HepG2 (cell line): Measurements from ENCODE around the gene ABCB8. TPM values are rescaled to one million over a fixed set of nuclear protein-coding genes. Genes with fewer than 3 reads are reported as not detected.
A peak's percentile ranks its signal among the peaks of the same experiment; 100 is the strongest.

Experiments used
- DPF2 ChIP-seq: sonication (generic); formaldehyde crosslinking; IDR thresholded peaks from 2 replicates; pipeline ENCODE4 v1.4.0; 2020; ENCODE audit warnings: mild to moderate bottlenecking, low read depth, missing genetic modification reagents, borderline replicate concordance
- ELF3 ChIP-seq: IDR thresholded peaks from 2 replicates; pipeline ENCODE4 v1.6.1; 2016; ENCODE audit warnings: missing genetic modification reagents, missing compliant biosample characterization
- EP300 ChIP-seq, 3 experiments: sonication (generic) in 1 of 3; formaldehyde crosslinking in 1 of 3; IDR thresholded peaks; 2 replicates each; pipeline versions ENCODE4 v1.5.1 to v1.6.1; 2011 to 2020; ENCODE audit warnings: low read depth in 2 of 3, low read length in 2 of 3, borderline replicate concordance in 1 of 3, improper control_type of control experiment in 1 of 3, mild to moderate bottlenecking in 1 of 3, missing genetic modification reagents in 1 of 3, moderate library complexity in 1 of 3
- ERF ChIP-seq: IDR thresholded peaks from 2 replicates; pipeline ENCODE4 v1.6.1; 2018; ENCODE audit warnings: missing biosample characterization, missing genetic modification reagents
- HNRNPH1 ChIP-seq: fragments of 200-400 bp; formaldehyde crosslinking; optimal IDR thresholded peaks from 2 replicates; pipeline ENCODE3; 2017; ENCODE audit warnings: mild to moderate bottlenecking, low read depth, low read length
- KLF11 ChIP-seq: IDR thresholded peaks from 2 replicates; pipeline ENCODE4 v1.6.1; 2016; ENCODE audit warnings: missing compliant biosample characterization
- MZF1 ChIP-seq: sonication (generic); formaldehyde crosslinking; IDR thresholded peaks from 2 replicates; pipeline ENCODE4 v1.8.1; 2023; ENCODE audit warnings: mild to moderate bottlenecking, missing genetic modification reagents, borderline replicate concordance
- PITX1 ChIP-seq: sonication (generic); formaldehyde crosslinking; IDR thresholded peaks from 2 replicates; pipeline ENCODE4 v1.5.1; 2020; ENCODE audit warnings: mild to moderate bottlenecking, missing genetic modification reagents
- RCOR2 ChIP-seq: IDR thresholded peaks from 2 replicates; pipeline ENCODE4 v1.6.1; 2016; ENCODE audit warnings: missing biosample characterization, missing genetic modification reagents
- YEATS2 ChIP-seq: sonication (generic); formaldehyde crosslinking; IDR thresholded peaks from 2 replicates; pipeline ENCODE4 v1.4.0; 2020; ENCODE audit warnings: missing genetic modification reagents, borderline replicate concordance
- ZFP62 ChIP-seq: sonication (generic); formaldehyde crosslinking; IDR thresholded peaks from 2 replicates; pipeline ENCODE4 v1.4.0; 2020; ENCODE audit warnings: missing genetic modification reagents
- ZNF230 ChIP-seq: sonication (generic); formaldehyde crosslinking; IDR thresholded peaks from 2 replicates; pipeline ENCODE4 v1.4.0; 2020; ENCODE audit warnings: mild to moderate bottlenecking, missing genetic modification reagents
- ZNF335 ChIP-seq: sonication (generic); formaldehyde crosslinking; IDR thresholded peaks from 2 replicates; pipeline ENCODE4 v1.4.0; 2020; ENCODE audit warnings: missing genetic modification reagents
- ZNF569 ChIP-seq: sonication (generic); formaldehyde crosslinking; IDR thresholded peaks from 2 replicates; pipeline ENCODE4 v1.5.0; 2020; ENCODE audit warnings: mild to moderate bottlenecking, missing genetic modification reagents, moderate library complexity, borderline replicate concordance
- ZNF790 ChIP-seq: sonication (generic); formaldehyde crosslinking; IDR thresholded peaks from 2 replicates; pipeline ENCODE4 v1.8.0; 2022; ENCODE audit warnings: missing genetic modification reagents, mild to moderate bottlenecking, borderline replicate concordance
- ZNF891 ChIP-seq: sonication (generic); formaldehyde crosslinking; IDR thresholded peaks from 2 replicates; pipeline ENCODE4 v1.5.0; 2020; ENCODE audit warnings: mild to moderate bottlenecking, missing genetic modification reagents
- ZZZ3 ChIP-seq: sonication (generic); formaldehyde crosslinking; IDR thresholded peaks from 2 replicates; pipeline ENCODE4 v1.4.0; 2020; ENCODE audit warnings: missing genetic modification reagents, mild to moderate bottlenecking, borderline replicate concordance
- polyA plus RNA-seq, 8 experiments: library from polyadenylated mRNA; depleted of rRNA in 3 of 8; stranded (reverse) in 7 of 8; unstranded in 1 of 8; fragments of >200 nt; fragmentation: Illumina TruSeq in 4 of 8; extraction: Trizol in 4 of 8; gene quantifications; 2 replicates each; pipeline versions ENCODE4 v1.2.1 to v1.2.3, GENCODE V29; 2011 to 2016; ENCODE audit warnings: low read depth in 4 of 8, missing spikeins in 1 of 8, mixed read lengths in 1 of 8; ENCODE audit not compliant: insufficient read depth in 1 of 8
- total RNA-seq, 5 experiments: library from RNA; depleted of rRNA; stranded (reverse); fragments of >200 nt; fragmentation: Illumina TruSeq; extraction: Trizol; gene quantifications; 2 replicates each; pipeline ENCODE4 v1.2.3, GENCODE V29; 2016; ENCODE audit warnings: low read depth in 1 of 5
- TF ChIP-seq, protein P1 (sequence below), 2 experiments: sonication (generic) in 1 of 2; formaldehyde crosslinking in 1 of 2; IDR thresholded peaks; 2 replicates each; pipeline versions ENCODE4 v1.6.1 to v1.9.0; 2014 to 2022; ENCODE audit warnings: antibody characterized with exemption in 1 of 2, borderline replicate concordance in 1 of 2, inconsistent platforms in 1 of 2, low read depth in 1 of 2, missing genetic modification reagents in 1 of 2
- TF ChIP-seq, protein P2 (sequence below): sonication (generic); formaldehyde crosslinking; IDR thresholded peaks from 2 replicates; pipeline ENCODE4 v1.4.0; 2020; ENCODE audit warnings: missing genetic modification reagents
- TF ChIP-seq, protein P3 (sequence below): IDR thresholded peaks from 2 replicates; pipeline ENCODE4 v1.6.1; 2018; ENCODE audit warnings: missing genetic modification reagents, mild to moderate bottlenecking, missing compliant biosample characterization

ABCB8 gene
- total and polyA plus RNA-seq, 2 of the 13 experiments (the other 11 are each of a cell fraction or from before 2014, with no cell fraction given) = 6.6 to 16.7 TPM

DNA sequence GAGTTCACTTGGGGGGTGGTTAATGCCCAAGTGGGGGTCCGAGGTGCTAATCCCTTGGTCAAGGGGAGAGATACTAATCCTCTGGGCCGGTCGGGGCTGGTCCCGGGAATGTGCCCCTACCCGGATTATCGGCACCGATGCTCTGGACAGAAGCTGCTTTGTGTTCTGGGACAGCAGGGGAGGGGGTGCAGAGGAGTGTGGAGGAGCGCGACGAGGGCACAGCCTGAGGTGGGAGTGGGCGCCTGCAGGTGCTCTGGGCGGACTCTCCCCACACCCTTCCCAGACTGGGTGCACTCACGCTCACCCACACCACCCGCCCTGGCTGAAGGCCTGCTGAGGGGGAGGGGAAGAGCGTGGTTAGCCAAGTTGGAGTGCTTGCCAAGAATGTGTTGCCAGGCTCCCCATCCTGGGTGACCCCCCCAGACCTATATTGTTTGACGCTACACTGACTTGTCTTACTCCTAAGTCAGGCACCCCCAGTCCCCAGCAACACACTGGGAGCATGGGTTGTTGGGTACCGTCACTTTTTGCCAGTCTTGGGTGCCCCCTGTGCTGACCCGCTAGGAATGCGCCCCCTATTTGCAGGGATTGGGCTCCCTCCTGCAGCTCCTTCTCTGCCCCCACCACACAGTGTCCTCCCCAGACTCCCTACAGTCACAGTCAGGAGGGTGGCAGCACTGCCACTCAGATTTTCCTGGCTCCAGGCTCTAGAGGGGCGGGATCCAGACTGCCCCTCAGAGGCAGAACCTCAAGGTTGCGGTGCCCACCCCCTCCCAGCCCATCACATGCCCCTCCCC lies 32.4 kb downstream of the ABCB8 start (continued):
- TF ChIP-seq, protein P1, sequence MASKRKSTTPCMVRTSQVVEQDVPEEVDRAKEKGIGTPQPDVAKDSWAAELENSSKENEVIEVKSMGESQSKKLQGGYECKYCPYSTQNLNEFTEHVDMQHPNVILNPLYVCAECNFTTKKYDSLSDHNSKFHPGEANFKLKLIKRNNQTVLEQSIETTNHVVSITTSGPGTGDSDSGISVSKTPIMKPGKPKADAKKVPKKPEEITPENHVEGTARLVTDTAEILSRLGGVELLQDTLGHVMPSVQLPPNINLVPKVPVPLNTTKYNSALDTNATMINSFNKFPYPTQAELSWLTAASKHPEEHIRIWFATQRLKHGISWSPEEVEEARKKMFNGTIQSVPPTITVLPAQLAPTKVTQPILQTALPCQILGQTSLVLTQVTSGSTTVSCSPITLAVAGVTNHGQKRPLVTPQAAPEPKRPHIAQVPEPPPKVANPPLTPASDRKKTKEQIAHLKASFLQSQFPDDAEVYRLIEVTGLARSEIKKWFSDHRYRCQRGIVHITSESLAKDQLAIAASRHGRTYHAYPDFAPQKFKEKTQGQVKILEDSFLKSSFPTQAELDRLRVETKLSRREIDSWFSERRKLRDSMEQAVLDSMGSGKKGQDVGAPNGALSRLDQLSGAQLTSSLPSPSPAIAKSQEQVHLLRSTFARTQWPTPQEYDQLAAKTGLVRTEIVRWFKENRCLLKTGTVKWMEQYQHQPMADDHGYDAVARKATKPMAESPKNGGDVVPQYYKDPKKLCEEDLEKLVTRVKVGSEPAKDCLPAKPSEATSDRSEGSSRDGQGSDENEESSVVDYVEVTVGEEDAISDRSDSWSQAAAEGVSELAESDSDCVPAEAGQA (IDR thresholded peaks at IDR 0.05; ENCODE audit: low read depth) = no peak
- TF ChIP-seq, protein P1 (CRISPR knock-in tag; IDR thresholded peaks at IDR 0.05; ENCODE audit: borderline replicate concordance) = no peak
- TF ChIP-seq RCOR2 = no peak
- no peak for TF ChIP-seq ZNF569
- TF ChIP-seq ZFP62 (CRISPR knock-in tag) = no peak
- no peak for TF ChIP-seq ZZZ3 (CRISPR knock-in tag)
- no peak for TF ChIP-seq MZF1 (CRISPR knock-in tag)
- no peak for TF ChIP-seq ZNF790 (CRISPR knock-in tag)
- no peak for TF ChIP-seq ZNF230
- 0 out of 2 replicates have a peak, but pooled peaks have one; percentile 22 for TF ChIP-seq PITX1 (CRISPR knock-in tag)
- TF ChIP-seq ERF (CRISPR knock-in tag) = no peak
- TF ChIP-seq, protein P2, sequence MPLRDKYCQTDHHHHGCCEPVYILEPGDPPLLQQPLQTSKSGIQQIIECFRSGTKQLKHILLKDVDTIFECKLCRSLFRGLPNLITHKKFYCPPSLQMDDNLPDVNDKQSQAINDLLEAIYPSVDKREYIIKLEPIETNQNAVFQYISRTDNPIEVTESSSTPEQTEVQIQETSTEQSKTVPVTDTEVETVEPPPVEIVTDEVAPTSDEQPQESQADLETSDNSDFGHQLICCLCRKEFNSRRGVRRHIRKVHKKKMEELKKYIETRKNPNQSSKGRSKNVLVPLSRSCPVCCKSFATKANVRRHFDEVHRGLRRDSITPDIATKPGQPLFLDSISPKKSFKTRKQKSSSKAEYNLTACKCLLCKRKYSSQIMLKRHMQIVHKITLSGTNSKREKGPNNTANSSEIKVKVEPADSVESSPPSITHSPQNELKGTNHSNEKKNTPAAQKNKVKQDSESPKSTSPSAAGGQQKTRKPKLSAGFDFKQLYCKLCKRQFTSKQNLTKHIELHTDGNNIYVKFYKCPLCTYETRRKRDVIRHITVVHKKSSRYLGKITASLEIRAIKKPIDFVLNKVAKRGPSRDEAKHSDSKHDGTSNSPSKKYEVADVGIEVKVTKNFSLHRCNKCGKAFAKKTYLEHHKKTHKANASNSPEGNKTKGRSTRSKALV = no peak
- no peak for TF ChIP-seq DPF2 (CRISPR knock-in tag)
- TF ChIP-seq ZNF335 (CRISPR knock-in tag) = no peak
- TF ChIP-seq EP300 (IDR thresholded peaks at IDR 0.05; ENCODE audit: low read depth in 2 of 2, low read length in 2 of 2) = no peak
- no peak for TF ChIP-seq EP300 (CRISPR knock-in tag; IDR thresholded peaks at IDR 0.05; ENCODE audit: borderline replicate concordance)
- TF ChIP-seq, protein P3, sequence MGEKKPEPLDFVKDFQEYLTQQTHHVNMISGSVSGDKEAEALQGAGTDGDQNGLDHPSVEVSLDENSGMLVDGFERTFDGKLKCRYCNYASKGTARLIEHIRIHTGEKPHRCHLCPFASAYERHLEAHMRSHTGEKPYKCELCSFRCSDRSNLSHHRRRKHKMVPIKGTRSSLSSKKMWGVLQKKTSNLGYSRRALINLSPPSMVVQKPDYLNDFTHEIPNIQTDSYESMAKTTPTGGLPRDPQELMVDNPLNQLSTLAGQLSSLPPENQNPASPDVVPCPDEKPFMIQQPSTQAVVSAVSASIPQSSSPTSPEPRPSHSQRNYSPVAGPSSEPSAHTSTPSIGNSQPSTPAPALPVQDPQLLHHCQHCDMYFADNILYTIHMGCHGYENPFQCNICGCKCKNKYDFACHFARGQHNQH (CRISPR knock-in tag) = no peak
- TF ChIP-seq KLF11 (CRISPR knock-in tag) = no peak
- peak; percentile 2; the same call in 1 of the 2 replicates for TF ChIP-seq ZNF891 (CRISPR knock-in tag)
- no peak for TF ChIP-seq YEATS2
- TF ChIP-seq HNRNPH1 = no peak
- TF ChIP-seq ELF3 = no peak
